PC-3 (cell line): ENCODE measurements around the gene PIH1D1.

Experiments used
- EZH2 ChIP-seq: fragments of 300-600 bp; sonication (generic); IDR thresholded peaks from one replicate; pipeline ENCODE4 v1.6.1; 2017; ENCODE audit warnings: antibody characterized with exemption, mild to moderate bottlenecking, low read length; ENCODE audit not compliant: unreplicated experiment
- EZH2phosphoT487 ChIP-seq: fragments of 300-600 bp; sonication (generic); IDR thresholded peaks from 2 replicates; pipeline ENCODE4 v1.6.1; 2018; ENCODE audit warnings: mild to moderate bottlenecking, antibody characterized with exemption, low read length, borderline replicate concordance
- TF ChIP-seq, protein P1 (sequence below): fragments of 300-600 bp; sonication (generic); conservative IDR thresholded peaks from 2 replicates; pipeline ENCODE4 v1.5.1; 2017; ENCODE audit warnings: antibody characterized with exemption, low read depth, mild to moderate bottlenecking, low read length

DNA sequence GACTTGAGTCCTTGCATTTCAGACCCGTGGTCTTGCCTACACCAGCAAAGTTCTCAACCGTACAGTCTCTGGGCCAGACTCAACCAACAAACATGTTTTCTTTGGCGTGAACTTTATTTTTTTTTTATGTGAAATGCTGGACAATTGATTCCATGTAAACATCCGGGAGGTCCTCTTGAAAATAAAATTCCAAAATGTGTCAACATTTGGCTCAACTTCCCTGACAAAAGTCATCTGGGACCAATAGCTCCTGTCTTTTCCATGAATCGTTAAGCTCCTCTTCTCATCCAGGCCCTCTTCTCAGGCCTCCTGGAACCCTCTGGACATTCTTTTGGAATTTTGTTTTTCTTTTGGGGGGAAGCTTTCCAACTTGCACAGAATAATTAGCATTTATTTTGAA, 4.2 kb upstream of the PIH1D1 start:
- TF ChIP-seq, protein P1, sequence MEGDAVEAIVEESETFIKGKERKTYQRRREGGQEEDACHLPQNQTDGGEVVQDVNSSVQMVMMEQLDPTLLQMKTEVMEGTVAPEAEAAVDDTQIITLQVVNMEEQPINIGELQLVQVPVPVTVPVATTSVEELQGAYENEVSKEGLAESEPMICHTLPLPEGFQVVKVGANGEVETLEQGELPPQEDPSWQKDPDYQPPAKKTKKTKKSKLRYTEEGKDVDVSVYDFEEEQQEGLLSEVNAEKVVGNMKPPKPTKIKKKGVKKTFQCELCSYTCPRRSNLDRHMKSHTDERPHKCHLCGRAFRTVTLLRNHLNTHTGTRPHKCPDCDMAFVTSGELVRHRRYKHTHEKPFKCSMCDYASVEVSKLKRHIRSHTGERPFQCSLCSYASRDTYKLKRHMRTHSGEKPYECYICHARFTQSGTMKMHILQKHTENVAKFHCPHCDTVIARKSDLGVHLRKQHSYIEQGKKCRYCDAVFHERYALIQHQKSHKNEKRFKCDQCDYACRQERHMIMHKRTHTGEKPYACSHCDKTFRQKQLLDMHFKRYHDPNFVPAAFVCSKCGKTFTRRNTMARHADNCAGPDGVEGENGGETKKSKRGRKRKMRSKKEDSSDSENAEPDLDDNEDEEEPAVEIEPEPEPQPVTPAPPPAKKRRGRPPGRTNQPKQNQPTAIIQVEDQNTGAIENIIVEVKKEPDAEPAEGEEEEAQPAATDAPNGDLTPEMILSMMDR = no peak
- TF ChIP-seq EZH2phosphoT487 (no peak), EZH2 (no peak)
